ENCODE measurements around the gene KCND3.

DNA sequence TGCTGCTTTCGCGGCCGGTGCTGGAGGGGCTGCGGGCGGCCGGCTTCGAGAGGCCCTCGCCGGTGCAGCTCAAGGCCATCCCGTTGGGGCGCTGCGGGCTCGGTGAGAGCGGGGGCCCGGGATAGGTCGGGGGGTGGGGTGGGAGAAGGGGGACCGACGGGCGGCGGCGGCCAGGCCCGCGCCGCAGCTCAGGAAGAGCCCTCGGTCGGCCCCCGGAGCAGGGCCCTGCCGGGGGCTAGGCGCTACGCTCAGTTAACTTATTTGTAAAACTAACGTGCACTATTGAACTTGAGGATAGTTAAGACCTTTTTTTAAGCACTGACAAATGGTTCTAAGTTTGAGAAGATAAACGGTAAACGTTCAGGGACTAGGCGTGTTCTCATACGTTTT lies 233.3 kb downstream of the KCND3 start:
- TF ChIP-seq, protein P1, sequence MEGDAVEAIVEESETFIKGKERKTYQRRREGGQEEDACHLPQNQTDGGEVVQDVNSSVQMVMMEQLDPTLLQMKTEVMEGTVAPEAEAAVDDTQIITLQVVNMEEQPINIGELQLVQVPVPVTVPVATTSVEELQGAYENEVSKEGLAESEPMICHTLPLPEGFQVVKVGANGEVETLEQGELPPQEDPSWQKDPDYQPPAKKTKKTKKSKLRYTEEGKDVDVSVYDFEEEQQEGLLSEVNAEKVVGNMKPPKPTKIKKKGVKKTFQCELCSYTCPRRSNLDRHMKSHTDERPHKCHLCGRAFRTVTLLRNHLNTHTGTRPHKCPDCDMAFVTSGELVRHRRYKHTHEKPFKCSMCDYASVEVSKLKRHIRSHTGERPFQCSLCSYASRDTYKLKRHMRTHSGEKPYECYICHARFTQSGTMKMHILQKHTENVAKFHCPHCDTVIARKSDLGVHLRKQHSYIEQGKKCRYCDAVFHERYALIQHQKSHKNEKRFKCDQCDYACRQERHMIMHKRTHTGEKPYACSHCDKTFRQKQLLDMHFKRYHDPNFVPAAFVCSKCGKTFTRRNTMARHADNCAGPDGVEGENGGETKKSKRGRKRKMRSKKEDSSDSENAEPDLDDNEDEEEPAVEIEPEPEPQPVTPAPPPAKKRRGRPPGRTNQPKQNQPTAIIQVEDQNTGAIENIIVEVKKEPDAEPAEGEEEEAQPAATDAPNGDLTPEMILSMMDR (conservative IDR thresholded peaks at IDR 0.05; ENCODE audit: low read length): no peak
- TF ChIP-seq EZH2phosphoT487 (IDR thresholded peaks at IDR 0.05; ENCODE audit: borderline replicate concordance): no peak
